ENCODE measurements around the gene GLOD5.

DNA sequence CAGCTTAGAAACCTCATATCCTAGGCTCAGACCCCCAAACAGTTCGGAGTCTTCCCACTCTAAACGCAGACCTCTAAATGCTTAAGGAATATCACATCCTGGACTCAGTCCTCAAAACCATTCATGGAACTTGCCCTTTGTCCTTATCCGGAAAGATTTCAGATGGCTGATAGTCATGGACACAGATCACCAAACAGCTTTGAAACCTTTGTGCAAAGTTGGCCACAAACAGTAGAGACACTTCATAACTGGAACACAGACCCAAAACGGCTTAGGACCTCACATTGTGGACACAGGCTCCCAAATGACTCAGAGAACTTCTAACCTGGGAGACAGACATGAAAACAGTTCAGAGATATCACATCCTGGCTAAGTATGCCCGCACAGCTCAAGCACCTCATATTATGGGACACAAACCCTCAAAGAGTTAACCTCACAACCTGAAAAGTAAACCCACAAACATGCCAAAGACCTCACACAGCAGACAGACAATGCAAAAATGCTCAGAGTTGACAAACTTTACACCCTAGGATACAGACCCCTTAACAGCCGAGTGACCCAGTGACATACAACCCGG lies 49.5 kb upstream of the GLOD5 start:
- TF ChIP-seq EZH2phosphoT487 (IDR thresholded peaks at IDR 0.05; ENCODE audit: low read depth, severe bottlenecking, unreplicated experiment) (no peak), CTCF (IDR thresholded peaks at IDR 0.05; ENCODE audit: poor library complexity) (no peak), EZH2 (IDR thresholded peaks at IDR 0.05; ENCODE audit: borderline replicate concordance) (no peak)

Data from hepatocyte (in vitro differentiated cells).